SK-MEL-5 (cell line): ENCODE measurements around the gene IWS1. TPM values are rescaled to one million over a fixed set of nuclear protein-coding genes. Genes with fewer than 3 reads are reported as not detected.
A peak's percentile ranks its signal among the peaks of the same experiment; 100 is the strongest.
"Not testable (repeated sequence)": the region's sequence is repeated elsewhere in the genome, so short reads cannot be mapped to it uniquely, and the experiment has no call there.

Source experiments
- DNase-seq: peaks from one replicate; pipeline ENCODE4 v3.0.0-alpha.2; 2016; ENCODE audit warnings: low read depth, low spot score
- in situ Hi-C: cut with HindIII; loops from 2 replicates; pipeline ENCODE4 v1.10.0; 2016; ENCODE audit warnings: low sequenced_read_pairs, high pct_unique_total_duplicates, low pct_unique_long_range_greater_than_20kb
- total RNA-seq: library from RNA; depleted of rRNA; stranded (reverse); fragments of >200 nt; shearing (Covaris generic); gene quantifications from 2 replicates; pipeline ENCODE4 v1.2.3, GENCODE V29; 2014

Gene IWS1
- total RNA-seq, 1 experiment from 2014 or later: 43.1 TPM

- DNase-seq: no peak
- in situ Hi-C loops: no loop called here
These were observed 10.6 kb upstream of the IWS1 start for GRCh38 chr2:127536707-127537541.

DNA sequence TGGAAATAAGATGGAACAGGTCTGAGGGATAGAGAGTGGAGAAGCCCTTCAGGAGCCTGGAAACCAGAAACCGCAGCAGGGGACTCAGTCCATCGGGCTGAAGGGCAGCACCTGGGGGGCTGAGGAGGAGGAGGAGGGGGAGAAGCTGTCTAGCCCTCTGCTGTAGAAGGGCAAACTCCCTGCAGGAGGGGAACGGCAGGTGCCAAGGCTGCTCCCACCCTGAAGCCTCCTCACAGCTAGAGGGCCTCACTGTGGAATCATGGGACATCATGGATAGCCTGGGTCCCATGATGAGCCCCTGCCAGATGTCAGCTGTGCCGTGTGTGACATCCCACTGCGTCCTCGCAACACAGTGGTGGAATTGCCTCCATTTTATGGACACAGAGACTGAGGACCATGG is 9.6 kb upstream of the IWS1 start:
- DNase-seq: no peak
- in situ Hi-C loops: no loop called here

- in situ Hi-C loops: no loop called here
- DNase-seq: no peak
These were observed 9.2 kb upstream of the IWS1 start, which contains the start of gene MYO7B for GRCh38 chr2:127535422-127535901. Gene MYO7B, plus strand, starts transcription at chr2:127535683. Its CDS starts 24,040 bp downstream, at chr2:127559723.

DNA sequence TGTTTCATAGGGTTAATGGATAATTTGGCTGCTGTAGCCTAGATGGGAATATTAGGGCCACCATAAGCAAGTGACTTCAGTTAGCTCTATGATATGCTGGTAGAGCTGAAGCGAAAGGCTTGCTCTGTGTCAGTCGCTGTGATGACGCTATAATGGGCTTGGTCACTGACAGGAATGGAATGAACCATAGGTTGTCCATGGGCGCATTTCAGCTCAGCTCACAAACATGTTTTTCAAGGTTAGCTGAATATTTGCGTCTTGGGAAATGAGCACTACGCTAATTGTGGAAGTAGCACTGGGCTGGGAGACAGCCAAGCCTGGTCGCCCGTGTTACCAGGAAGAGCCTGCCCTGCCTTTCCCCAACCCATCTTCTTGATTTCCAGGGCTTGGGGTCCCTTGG is 6.0 kb upstream of the IWS1 start:
- in situ Hi-C loops: no loop called here
- no peak for DNase-seq

- in situ Hi-C loops: no loop called here
- DNase-seq: no peak
These were observed 4.9 kb upstream of the IWS1 start for GRCh38 chr2:127531221-127531648.

GRCh38 chr2:127530245-127531140 is 4.2 kb upstream of the IWS1 start:
- DNase-seq: peak; percentile 29
- in situ Hi-C loops: no loop called here

- DNase-seq, in situ Hi-C loops: not testable (repeated sequence)
These were observed 3.1 kb upstream of the IWS1 start for GRCh38 chr2:127529416-127529815.

GRCh38 chr2:127528487-127528886 is 2.2 kb upstream of the IWS1 start:
- DNase-seq: no peak
- in situ Hi-C loops: no loop called here

GRCh38 chr2:127527001-127527804 is 914 bp upstream of the IWS1 start:
- in situ Hi-C loops: no loop called here

DNA sequence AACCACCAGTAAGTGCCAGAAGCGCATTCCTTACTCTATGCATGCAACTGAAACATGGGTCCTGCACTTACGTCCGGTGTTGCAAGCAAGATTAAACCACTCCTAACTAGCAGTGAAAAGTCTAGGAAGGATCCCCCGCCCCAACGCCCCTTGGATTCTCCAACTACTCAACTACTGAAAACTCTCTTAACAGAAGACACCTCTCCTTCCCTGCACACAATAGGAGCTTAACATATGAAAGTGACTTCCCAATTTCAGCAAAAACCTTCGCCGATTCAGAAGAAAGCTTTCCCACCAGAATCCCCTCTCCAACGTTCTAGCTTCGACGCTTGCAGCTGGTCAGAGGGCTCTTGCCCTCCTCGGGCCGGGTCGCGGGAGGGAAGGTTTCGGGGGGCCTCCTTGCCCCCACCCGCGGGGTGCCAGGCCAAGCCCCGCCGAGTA is 578 bp downstream of the IWS1 start:
- peak; percentile 32 for DNase-seq
- in situ Hi-C loops: no loop called here

More at GRCh38 chr2:127527001-127527804, 914 bp upstream of the IWS1 start:
- peak; percentile 51 for DNase-seq

- DNase-seq, in situ Hi-C loops: not testable (repeated sequence)
These were observed 2.0 kb downstream of the IWS1 start for GRCh38 chr2:127524198-127524834.

DNA sequence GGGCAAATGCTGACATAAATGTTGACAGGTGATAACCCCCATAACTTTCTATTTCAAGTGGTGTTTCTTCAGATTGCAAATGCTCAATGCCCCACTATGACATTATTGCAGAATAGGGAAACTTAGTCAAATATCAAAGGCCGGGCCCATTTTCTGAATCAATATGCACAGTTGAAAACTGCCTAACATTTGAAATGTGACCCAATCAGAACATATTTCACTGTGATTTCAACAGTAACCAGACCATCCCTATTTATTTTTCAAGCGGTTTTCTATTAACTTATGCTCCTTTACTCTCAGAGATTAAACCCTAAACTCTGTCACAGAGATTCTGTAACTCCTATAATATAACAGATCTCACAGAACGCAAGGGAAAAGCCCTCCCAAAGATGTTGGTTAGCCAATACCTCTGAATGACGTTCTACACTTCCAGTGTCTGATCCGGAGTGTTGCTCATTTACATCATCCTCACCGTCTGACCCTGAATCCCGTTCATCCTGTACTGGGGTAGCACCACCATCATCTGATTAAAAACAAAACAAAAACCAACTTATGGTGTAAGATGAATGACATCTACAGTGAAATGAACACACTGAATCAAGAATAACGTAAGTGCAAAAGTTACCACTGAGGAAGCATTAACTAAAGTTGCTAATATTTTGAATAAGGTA is 2.9 kb downstream of the IWS1 start:
- in situ Hi-C loops: no loop called here
- DNase-seq: no peak

DNA sequence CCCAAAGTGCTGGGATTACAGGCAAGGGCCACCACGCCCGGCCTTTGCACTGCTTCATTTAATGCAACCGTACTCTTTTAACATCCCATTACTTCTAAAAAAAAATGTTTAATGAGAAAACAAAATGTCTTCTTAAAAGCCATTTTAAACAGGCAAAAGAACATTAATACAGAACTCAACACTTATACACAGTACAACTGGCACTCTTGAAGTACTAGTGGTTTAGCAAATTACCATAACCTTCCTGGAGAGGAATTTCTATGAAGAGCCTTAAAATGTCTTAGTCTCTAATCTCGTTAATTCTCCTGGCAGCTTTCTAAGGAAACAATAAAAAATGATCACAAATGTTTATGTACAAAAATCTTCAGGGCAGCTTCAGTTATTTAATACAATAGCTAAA is 5.9 kb downstream of the IWS1 start:
- in situ Hi-C loops: no loop called here
- no peak for DNase-seq

GRCh38 chr2:127517465-127517864 is 8.8 kb downstream of the IWS1 start:
- in situ Hi-C loops: no loop called here
- DNase-seq: no peak

- in situ Hi-C loops: no loop called here
- no peak for DNase-seq
These were observed 10.1 kb downstream of the IWS1 start for GRCh38 chr2:127516041-127516762.

- in situ Hi-C loops: no loop called here
These were observed 10.8 kb downstream of the IWS1 start for GRCh38 chr2:127515383-127515915.

More at GRCh38 chr2:127515383-127515915, 10.8 kb downstream of the IWS1 start:
- no peak for DNase-seq
